Cardiac muscle cell (in vitro differentiated cells and primary cell): Measurements from ENCODE around the gene CDKN2A. TPM values are rescaled to one million over a fixed set of nuclear protein-coding genes. Genes with fewer than 3 reads are reported as not detected.

Source experiments
- DNase-seq, 2 donors: peaks; one replicate each; pipeline versions ENCODE4 v3.0.0 to v3.0.0-alpha.2; 2010 to 2017; ENCODE audit warnings: low read depth in 1 of 2, low spot score in 1 of 2
- H3K27ac ChIP-seq: fragments of 200-600 bp; sonication (generic); 2 replicates; pipeline ENCODE4 v1.5.1; 2016
- H3K27me3 ChIP-seq: fragments of 200-600 bp; sonication (generic); 2 replicates; pipeline ENCODE4 v1.6.0; 2016; ENCODE audit warnings: control low read depth
- H3K36me3 ChIP-seq: fragments of 200-600 bp; sonication (generic); 2 replicates; pipeline ENCODE4 v1.5.1; 2016; ENCODE audit warnings: control low read depth
- H3K4me1 ChIP-seq: fragments of 200-600 bp; sonication (generic); 2 replicates; pipeline ENCODE4 v1.8.1; 2017; ENCODE audit warnings: low read depth, mild to moderate bottlenecking, mixed run types
- H3K4me3 ChIP-seq: fragments of 200-600 bp; sonication (generic); 2 replicates; pipeline ENCODE4 v1.5.1; 2016; ENCODE audit warnings: mild to moderate bottlenecking
- H3K9me3 ChIP-seq: fragments of 200-600 bp; sonication (generic); 2 replicates; pipeline ENCODE4 v1.5.1; 2017; ENCODE audit warnings: low read depth, mild to moderate bottlenecking, control low read depth
- CTCF ChIP-seq: IDR thresholded peaks from 2 replicates; pipeline ENCODE4 v1.5.1; 2012; ENCODE audit warnings: low read depth, mild to moderate bottlenecking, low read length
- polyA plus RNA-seq: library from polyadenylated mRNA; unstranded; fragments of >200 nt; fragmentation: Nextera tagmentation; extraction: Ambion mirVana; gene quantifications from 2 replicates; pipeline ENCODE4 v1.2.1, GENCODE V29; 2016
- total RNA-seq: library from RNA; depleted of rRNA; stranded (reverse); fragments of >200 nt; gene quantifications from 2 replicates; pipeline ENCODE4 v1.2.3, GENCODE V29; 2016

CDKN2A gene
- total and polyA plus RNA-seq, 2 experiments from 2014 or later = 0.27 TPM; not detected in 1

- Histone ChIP-seq H3K27ac (no peak overlapping the region), H3K9me3 (no peaks in the 10 kb centered on the region), H3K4me3 (no peak overlapping the region), H3K36me3 (no peaks in the 10 kb centered on the region), H3K27me3 (no peaks in the 10 kb centered on the region), H3K4me1 (no peaks in the 10 kb centered on the region)
- peak in 1 of 2 donors; percentile 21 for DNase-seq
- no peak for TF ChIP-seq CTCF
Measured at GRCh38 chr9:21933865-21934264, 60.3 kb downstream of the CDKN2A start.

- Histone ChIP-seq H3K27me3 (no peaks in the 10 kb centered on the region), H3K9me3 (no peaks in the 10 kb centered on the region), H3K4me1 (no peaks in the 10 kb centered on the region), H3K36me3 (no peaks in the 10 kb centered on the region), H3K4me3 (no peak overlapping the region), H3K27ac (no peak overlapping the region)
- TF ChIP-seq CTCF = no peak
- DNase-seq = no peak
Measured at GRCh38 chr9:21933281-21933680, 60.9 kb downstream of the CDKN2A start.

- H3K4me1 ChIP-seq = no peaks in the 10 kb centered on the region
Measured at GRCh38 chr9:21931428-21931827, 62.8 kb downstream of the CDKN2A start.

GRCh38 chr9:21927752-21928151 is 66.4 kb downstream of the CDKN2A start:
- no peak for TF ChIP-seq CTCF
- H3K9me3 ChIP-seq = no peaks in the 10 kb centered on the region

More at GRCh38 chr9:21931428-21931827, 62.8 kb downstream of the CDKN2A start:
- TF ChIP-seq CTCF = no peak
- Histone ChIP-seq H3K36me3 (no peaks in the 10 kb centered on the region), H3K27ac (no peak overlapping the region), H3K9me3 (no peaks in the 10 kb centered on the region), H3K4me3 (no peak overlapping the region), H3K27me3 (no peaks in the 10 kb centered on the region)
- DNase-seq = no peak

GRCh38 chr9:21923694-21924093 is 70.5 kb downstream of the CDKN2A start:
- H3K27me3 ChIP-seq = no peaks in the 10 kb centered on the region
- no peaks in the 10 kb centered on the region for H3K4me1 ChIP-seq
- H3K27ac ChIP-seq = no peak overlapping the region
- H3K4me3 ChIP-seq = no peak overlapping the region
- no peak for DNase-seq
- no peaks in the 10 kb centered on the region for H3K36me3 ChIP-seq
- TF ChIP-seq CTCF = no peak
- no peaks in the 10 kb centered on the region for H3K9me3 ChIP-seq

More at GRCh38 chr9:21927752-21928151, 66.4 kb downstream of the CDKN2A start:
- H3K4me3 ChIP-seq = no peak overlapping the region
- no peaks in the 10 kb centered on the region for H3K4me1 ChIP-seq
- H3K27ac ChIP-seq = no peak overlapping the region
- H3K36me3 ChIP-seq = no peaks in the 10 kb centered on the region
- no peak for DNase-seq
- no peaks in the 10 kb centered on the region for H3K27me3 ChIP-seq
